Glomerular endothelial cell (primary cell): ENCODE measurements around the gene SERTM2. TPM values are rescaled to one million over a fixed set of nuclear protein-coding genes. Genes with fewer than 3 reads are reported as not detected.
"Not testable (repeated sequence)": the region's sequence is repeated elsewhere in the genome, so short reads cannot be mapped to it uniquely, and the experiment has no call there.

ENCODE experiments used
- DNase-seq: peaks from one replicate; pipeline ENCODE4 v3.0.0-alpha.2; 2011; ENCODE audit warnings: low read depth, low spot score; ENCODE audit errors: extremely low read depth
- total RNA-seq: library from RNA; depleted of rRNA; stranded (reverse); fragments of >200 nt; gene quantifications from 2 replicates; pipeline ENCODE4 v1.2.3, GENCODE V29; 2015

The SERTM2 gene
- not detected in 2 replicates for total RNA-seq

DNA sequence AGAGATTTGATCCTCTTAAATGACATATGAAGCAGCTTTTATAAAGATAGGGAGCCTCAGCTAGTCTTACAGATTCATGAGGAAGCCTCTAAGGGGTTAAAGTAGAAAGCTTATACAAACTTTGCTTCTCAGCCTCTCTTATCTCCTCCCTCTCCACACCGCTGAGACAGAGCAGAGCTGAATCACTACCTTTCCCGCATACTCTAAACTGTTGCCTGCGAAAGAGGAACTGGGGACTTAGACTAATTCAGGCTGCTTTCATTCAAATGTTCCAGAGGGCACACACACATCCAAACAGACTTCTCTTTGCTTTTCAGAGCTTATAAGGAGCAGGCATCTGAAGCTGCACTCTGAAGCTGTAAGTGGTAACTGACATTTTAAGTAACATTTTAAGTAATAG is at the start of gene SERTM2:
Gene SERTM2, plus strand, starts transcription at position 169 of the 400 bp plus-strand sequence. CDS start 7,213 bp downstream, outside the sequence.
- no peak for DNase-seq

DNA sequence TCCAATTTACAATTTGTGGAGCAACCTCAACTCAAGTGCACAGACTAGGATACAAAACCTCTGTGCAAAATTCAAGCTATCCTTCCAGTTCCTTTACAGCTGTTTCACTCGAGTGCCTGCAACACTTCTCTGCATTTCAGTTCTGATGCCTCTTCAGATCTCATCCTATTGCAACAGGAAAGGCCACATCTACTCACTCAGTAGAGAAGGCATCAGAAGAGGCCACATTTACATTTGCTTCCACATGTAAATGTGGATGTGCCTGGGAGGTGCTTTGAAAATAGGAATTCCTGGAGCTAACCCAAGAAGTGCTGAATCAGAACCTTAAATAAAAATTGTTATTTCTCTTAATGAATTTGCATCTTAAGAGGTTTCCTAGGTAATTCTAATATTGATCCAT is 45.8 kb upstream of the SERTM2 start:
- DNase-seq: no peak

- DNase-seq: no peak
These were observed 43.5 kb upstream of the SERTM2 start for GRCh38 chrX:111467896-111468295.

DNA sequence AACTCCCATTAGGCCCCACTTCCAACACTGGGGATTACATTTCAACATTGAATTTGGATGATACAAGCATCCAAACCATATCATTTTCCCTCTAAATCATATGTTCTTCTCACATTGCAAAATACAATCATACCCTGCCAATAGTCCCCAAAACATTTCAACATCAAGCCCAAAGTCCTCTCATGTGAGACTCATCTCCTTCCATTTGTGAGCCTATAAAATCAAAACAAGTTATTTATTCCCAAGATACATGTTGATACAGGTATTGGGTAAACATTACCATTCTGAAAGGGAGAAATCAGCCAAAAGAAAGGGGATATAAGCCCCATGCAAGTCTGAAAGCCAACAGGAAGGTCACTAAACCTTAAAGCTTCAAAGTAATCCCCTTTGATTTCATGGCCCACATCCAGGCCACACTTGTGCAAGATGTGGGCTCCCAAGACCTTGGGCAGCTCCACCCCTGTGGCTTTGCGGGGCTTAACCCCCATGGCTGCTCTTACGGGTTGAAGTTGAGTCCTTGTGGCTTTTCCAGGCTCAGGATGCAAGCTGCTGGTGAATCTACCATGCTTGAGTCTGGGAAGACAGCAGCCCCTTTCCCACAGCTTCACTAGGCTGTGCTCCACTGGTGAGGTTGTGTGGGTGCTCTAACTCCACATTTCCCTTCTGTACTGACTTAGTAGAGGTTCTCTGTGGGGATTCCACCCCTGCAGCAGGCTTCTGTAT is 40.6 kb upstream of the SERTM2 start:
- no peak for DNase-seq

- no peak for DNase-seq
These were observed 29.5 kb upstream of the SERTM2 start for GRCh38 chrX:111481896-111482295.

- no peak for DNase-seq
These were observed 28.3 kb upstream of the SERTM2 start for GRCh38 chrX:111483135-111483534.

- DNase-seq: no peak
These were observed 27.6 kb upstream of the SERTM2 start for GRCh38 chrX:111483881-111484280.

- DNase-seq: no peak
These were observed 20.8 kb upstream of the SERTM2 start for GRCh38 chrX:111490688-111491087.

DNA sequence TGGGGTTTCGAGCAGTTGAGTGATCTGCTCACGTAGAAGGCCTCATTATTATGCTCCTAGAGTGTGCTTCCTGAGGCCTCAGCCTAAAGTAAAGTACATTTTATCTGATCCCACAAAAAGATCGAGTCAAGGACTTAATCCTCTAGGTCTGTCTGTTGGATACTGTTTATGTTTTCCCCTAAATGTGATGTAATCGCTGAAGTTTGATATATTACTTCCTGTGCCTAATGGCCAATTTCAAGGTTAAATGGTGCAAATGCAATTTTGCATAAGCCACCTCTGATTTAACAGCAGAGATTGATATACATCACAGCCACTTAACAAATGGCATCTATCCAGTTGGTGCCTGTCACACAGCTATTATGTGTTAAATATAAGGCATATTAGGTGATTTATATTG is 19.4 kb upstream of the SERTM2 start:
- DNase-seq: no peak

- no peak for DNase-seq
These were observed 12.8 kb upstream of the SERTM2 start for GRCh38 chrX:111498538-111499103.

GRCh38 chrX:111503485-111503993 is 7.9 kb upstream of the SERTM2 start:
- DNase-seq: no peak

- DNase-seq: no peak
These were observed 6.5 kb upstream of the SERTM2 start for GRCh38 chrX:111504941-111505340.

- DNase-seq: no peak
These were observed 5.7 kb upstream of the SERTM2 start for GRCh38 chrX:111505783-111506182.

GRCh38 chrX:111506826-111507225 is 4.6 kb upstream of the SERTM2 start:
- DNase-seq: no peak

DNA sequence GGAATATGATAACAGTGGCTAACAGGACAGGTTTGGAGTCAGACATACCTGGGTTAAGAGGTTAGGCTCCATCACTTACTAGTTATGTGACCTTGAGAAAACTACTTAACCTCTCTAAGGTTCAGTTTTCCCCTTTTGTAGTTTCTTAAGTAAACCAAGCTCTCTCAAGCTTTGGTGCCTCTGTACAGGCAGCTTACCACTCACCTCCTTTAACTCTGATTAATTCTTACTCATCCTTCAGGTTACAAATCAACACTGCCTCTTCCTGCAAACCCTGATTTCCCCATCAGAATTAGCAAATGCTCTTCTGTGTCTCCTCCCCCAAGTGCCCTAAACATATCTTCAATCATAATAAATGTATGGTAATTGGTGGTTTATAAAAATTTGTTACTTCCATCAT is 3.5 kb upstream of the SERTM2 start:
- no peak for DNase-seq

GRCh38 chrX:111515298-111515697 is 3.9 kb downstream of the SERTM2 start:
- DNase-seq: no peak

DNA sequence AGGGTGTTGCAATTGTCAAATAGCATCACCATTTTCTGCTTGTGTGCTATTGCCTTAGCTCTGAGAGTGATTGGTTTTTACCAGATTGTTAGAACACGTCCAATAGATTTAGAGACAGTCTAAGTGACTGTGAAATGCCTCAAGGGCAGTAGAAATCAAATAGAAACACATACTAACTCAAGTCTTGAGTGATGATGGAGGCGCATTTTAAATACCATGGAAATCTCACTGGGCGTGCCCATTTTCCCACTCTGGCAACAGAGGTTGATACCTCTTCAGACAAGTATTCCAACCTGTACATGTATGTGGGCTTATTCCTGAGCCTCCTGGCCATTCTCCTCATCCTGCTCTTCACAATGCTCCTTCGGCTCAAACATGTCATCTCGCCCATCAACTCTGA is 7.2 kb downstream of the SERTM2 start:
- no peak for DNase-seq

DNA sequence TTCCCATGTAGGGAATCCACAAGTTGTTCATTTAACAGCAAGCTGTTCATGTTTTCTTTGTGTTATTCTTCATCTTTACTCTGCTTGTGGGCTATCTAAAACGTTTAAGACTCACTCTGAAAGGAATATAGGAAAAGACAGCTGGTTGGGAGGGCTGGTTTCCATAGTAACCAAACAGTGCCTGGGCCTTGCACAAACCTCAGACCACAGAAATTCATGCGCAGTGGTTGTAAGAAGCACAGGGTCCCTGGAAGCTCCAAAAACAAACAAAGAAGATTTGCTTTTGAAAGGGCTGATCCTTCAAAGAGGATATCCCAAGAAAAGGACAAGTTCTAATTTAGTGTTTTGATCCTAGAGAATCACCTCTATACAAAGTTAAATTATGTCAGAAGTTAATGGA is 7.8 kb downstream of the SERTM2 start:
- no peak for DNase-seq

DNA sequence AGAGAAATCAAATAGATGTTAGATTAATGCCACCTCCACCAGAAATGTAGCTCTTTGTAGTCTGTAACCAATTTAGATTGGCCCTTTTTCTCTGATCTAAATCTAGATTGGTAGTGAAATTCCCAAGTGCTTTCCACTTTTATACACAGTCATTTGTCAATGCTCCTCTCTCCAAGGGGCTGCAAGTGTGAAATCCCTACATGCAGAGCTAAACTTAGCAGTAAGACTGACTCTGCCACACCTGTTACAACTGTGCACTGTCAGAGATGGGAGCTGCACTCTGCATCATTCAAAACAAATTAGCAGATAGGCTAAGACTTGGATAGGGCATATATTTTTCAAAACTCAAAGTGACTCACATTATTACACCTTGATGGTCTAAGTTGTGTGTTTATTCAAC is 9.1 kb downstream of the SERTM2 start:
- DNase-seq: no peak

DNA sequence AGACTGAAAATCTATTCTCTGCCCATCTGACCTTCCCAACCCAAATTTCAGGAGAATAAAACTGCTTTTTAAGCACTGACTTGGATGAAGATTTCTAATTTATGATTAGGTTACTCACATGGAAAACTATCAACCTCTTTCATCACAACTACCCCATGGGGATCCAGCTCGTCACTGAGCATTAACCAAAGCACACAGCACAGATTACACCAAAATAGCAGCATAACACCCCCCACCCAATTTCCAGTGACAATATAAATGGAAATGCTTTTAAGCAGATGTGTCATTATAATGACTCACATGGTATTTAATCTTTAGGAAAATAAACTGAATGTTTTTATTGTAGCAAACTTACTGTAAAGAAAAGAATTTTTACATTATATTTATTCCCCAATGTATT is 9.7 kb downstream of the SERTM2 start:
- no peak for DNase-seq

DNA sequence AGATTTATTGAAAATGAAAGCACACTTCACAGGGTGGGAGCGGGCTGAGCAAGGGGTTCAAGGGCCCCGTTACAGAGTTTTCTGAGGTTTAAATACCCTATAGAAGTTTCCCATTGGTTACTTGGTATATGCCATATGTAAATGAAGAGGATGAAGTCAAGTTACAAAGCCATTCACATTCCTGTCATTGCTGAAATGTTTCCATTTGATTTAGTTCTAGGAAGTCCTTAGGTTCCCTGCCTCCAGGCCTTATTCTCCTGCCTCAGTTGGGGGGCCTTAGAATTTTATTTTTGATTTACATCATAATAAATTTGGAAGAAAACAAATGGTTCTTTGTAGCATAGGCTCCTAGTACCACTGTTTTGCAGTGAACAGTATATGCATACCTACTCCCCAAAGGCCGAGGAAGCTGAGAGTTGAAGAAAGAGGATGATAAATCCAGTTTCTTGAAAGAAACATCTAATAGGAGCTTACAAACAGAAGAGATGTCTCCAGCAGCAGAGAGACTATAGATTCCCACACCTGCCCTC is 31.8 kb downstream of the SERTM2 start:
- DNase-seq: no peak

- DNase-seq: not testable (repeated sequence)
These were observed 37.8 kb downstream of the SERTM2 start for GRCh38 chrX:111549235-111549634.
